Measurements from ENCODE around the gene SUCNR1. TPM values are rescaled to one million over a fixed set of nuclear protein-coding genes. Genes with fewer than 3 reads are reported as not detected.

SUCNR1 gene
- total RNA-seq, 1 experiment from 2014 or later, result not detected

- H3K4me1 Mint-ChIP-seq, result peaks cover 0 to 4% of the 10 kb centered on the region in 2 experiments; a peak in 2 of 4 replicates
- no peak overlapping the region for H3K4me3 Mint-ChIP-seq
- H3K27ac ChIP-seq (ENCODE audit: insufficient read length, low read depth, low read length), result no peak overlapping the region
Measured at GRCh38 chr3:151931171-151931570, 57.7 kb downstream of the SUCNR1 start.

More at GRCh38 chr3:151931171-151931570, 57.7 kb downstream of the SUCNR1 start:
- no peaks in the 10 kb centered on the region for H3K23me2 ChIP-seq (ENCODE audit: insufficient read length, low read depth, low read length, poor library complexity, severe bottlenecking)
- TF ChIP-seq, protein P1, sequence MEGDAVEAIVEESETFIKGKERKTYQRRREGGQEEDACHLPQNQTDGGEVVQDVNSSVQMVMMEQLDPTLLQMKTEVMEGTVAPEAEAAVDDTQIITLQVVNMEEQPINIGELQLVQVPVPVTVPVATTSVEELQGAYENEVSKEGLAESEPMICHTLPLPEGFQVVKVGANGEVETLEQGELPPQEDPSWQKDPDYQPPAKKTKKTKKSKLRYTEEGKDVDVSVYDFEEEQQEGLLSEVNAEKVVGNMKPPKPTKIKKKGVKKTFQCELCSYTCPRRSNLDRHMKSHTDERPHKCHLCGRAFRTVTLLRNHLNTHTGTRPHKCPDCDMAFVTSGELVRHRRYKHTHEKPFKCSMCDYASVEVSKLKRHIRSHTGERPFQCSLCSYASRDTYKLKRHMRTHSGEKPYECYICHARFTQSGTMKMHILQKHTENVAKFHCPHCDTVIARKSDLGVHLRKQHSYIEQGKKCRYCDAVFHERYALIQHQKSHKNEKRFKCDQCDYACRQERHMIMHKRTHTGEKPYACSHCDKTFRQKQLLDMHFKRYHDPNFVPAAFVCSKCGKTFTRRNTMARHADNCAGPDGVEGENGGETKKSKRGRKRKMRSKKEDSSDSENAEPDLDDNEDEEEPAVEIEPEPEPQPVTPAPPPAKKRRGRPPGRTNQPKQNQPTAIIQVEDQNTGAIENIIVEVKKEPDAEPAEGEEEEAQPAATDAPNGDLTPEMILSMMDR (conservative IDR thresholded peaks at IDR 0.05), result no peak
- no peak overlapping the region for H4K5ac ChIP-seq (ENCODE audit: insufficient read length, low read depth, low read length)
- no peak overlapping the region for H2BK12ac ChIP-seq (ENCODE audit: insufficient read length, low read depth, low read length)
- H3K4me2 ChIP-seq (ENCODE audit: insufficient read depth, insufficient read length, low read length), result no peak overlapping the region
- Mint-ChIP-seq H3K27ac (no peak overlapping the region), H3K9me3 (peaks cover 0 to 2% of the 10 kb centered on the region in 2 experiments; a peak in 2 of 5 replicates), H3K27me3 (ENCODE audit: low read depth) (no peaks in the 10 kb centered on the region), H3K36me3 (ENCODE audit: insufficient read depth in 1 of 3, low read depth in 3 of 3) (peaks cover 0 to 4% (median 0%) of the 10 kb centered on the region in 3 experiments; a peak in 1 of 7 replicates)
- H4K8ac ChIP-seq (replicated peaks; ENCODE audit: insufficient read length, low read depth, low read length), result no peak overlapping the region
- H3K23ac ChIP-seq (ENCODE audit: insufficient read length, low read depth, low read length), result no peak overlapping the region
- no CpG with 5 or more reads among the region's 1 CpG for WGBS (ENCODE audit: extremely low coverage, insufficient read length, low lambda C conversion rate)
- no peak overlapping the region for H2BK20ac ChIP-seq (ENCODE audit: low read depth, low read length, poor library complexity, severe bottlenecking)
- H3K4ac ChIP-seq (ENCODE audit: low read depth, low read length), result no peak overlapping the region
- no peak overlapping the region for H3K56ac ChIP-seq (ENCODE audit: insufficient read length, low read depth, low read length)
- no peaks in the 10 kb centered on the region for H3K9me3 ChIP-seq (ENCODE audit: control insufficient read depth, low read depth, low read length)
- H3K9ac ChIP-seq (ENCODE audit: extremely low read depth, insufficient read length, low read length), result no peak overlapping the region
- H3T11ph ChIP-seq (ENCODE audit: low read length), result no peak overlapping the region
- H3K18ac ChIP-seq (ENCODE audit: insufficient read length, low read depth, low read length), result no peak overlapping the region
- no peak overlapping the region for H2AFZ ChIP-seq (ENCODE audit: low read length)
- no peaks in the 10 kb centered on the region; the same call in 1 of the 2 replicates for H3K4me1 ChIP-seq (ENCODE audit: insufficient read depth, low read length)
- H2BK5ac ChIP-seq (ENCODE audit: insufficient read length, low read length), result no peak overlapping the region
- no peak overlapping the region for H2AK5ac ChIP-seq (ENCODE audit: insufficient read length, low read length)
- H2BK120ac ChIP-seq (ENCODE audit: low read depth, low read length, poor library complexity, severe bottlenecking), result no peak overlapping the region
- no peaks in the 10 kb centered on the region for H3K79me2 ChIP-seq (ENCODE audit: insufficient read depth, low read length)
- H3K14ac ChIP-seq (ENCODE audit: insufficient read depth, low read length), result no peak overlapping the region
- H4K91ac ChIP-seq (ENCODE audit: insufficient read length, low read depth, low read length), result no peak overlapping the region
- H4K20me1 ChIP-seq (ENCODE audit: control insufficient read depth, insufficient read depth, insufficient read length), result no peaks in the 10 kb centered on the region
- no peak for DNase-seq
- no peaks in the 10 kb centered on the region for H3K27me3 ChIP-seq (ENCODE audit: insufficient read depth, low read length)
- no peaks in the 10 kb centered on the region for H3K79me1 ChIP-seq (ENCODE audit: insufficient read depth, low read depth, low read length, poor library complexity, severe bottlenecking)
- H2BK15ac ChIP-seq (ENCODE audit: low read depth, low read length), result no peak overlapping the region

Measured in H9 (cell line).